ENCODE measurements around the gene AQP2.

- TF ChIP-seq POLR2A (IDR thresholded peaks at IDR 0.05) (no peak), CTCF (IDR thresholded peaks at IDR 0.05) (no peak)
These were observed 6.9 kb upstream of the AQP2 start for GRCh38 chr12:49943625-49943960.
